ENCODE data around the gene ODF2.

DNA sequence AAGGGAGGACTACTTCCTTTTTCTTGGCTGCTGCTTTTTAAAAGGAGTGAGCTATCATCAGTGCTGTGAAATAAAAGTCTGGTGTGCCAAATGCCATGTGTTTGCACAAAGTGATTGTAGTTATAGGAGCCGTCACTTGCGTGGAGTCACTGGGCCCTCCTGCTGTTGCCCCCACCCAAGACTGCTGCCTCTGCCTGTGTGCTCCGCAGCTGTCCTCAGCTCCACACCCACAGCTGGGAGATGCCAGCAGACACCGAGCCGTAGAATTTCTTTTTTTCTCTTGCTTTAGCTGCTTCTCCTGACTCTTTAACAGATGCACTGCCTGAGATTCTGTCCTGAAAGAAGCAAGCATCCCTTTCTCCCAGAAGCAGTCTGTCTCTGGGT, 38.9 kb downstream of the ODF2 start:
- TF ChIP-seq, protein P1, sequence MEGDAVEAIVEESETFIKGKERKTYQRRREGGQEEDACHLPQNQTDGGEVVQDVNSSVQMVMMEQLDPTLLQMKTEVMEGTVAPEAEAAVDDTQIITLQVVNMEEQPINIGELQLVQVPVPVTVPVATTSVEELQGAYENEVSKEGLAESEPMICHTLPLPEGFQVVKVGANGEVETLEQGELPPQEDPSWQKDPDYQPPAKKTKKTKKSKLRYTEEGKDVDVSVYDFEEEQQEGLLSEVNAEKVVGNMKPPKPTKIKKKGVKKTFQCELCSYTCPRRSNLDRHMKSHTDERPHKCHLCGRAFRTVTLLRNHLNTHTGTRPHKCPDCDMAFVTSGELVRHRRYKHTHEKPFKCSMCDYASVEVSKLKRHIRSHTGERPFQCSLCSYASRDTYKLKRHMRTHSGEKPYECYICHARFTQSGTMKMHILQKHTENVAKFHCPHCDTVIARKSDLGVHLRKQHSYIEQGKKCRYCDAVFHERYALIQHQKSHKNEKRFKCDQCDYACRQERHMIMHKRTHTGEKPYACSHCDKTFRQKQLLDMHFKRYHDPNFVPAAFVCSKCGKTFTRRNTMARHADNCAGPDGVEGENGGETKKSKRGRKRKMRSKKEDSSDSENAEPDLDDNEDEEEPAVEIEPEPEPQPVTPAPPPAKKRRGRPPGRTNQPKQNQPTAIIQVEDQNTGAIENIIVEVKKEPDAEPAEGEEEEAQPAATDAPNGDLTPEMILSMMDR (IDR thresholded peaks at IDR 0.05; ENCODE audit: extremely low read depth in 1 of 2, insufficient read depth in 1 of 2, low read depth in 1 of 2, low read length in 2 of 2): no peak
- no peak for TF ChIP-seq EZH2 (IDR thresholded peaks at IDR 0.05; ENCODE audit: borderline replicate concordance, low read depth, low read length, severe bottlenecking)
